DMS 273 (cell line): ENCODE results near the gene TLCD2.
"Not testable (repeated sequence)": the region's sequence is repeated elsewhere in the genome, so short reads cannot be mapped to it uniquely, and the experiment has no call there.

Source experiments
- DNase-seq: peaks from one replicate; lab custom pipeline; 2025; ENCODE audit not compliant: unreplicated experiment; lab: John Stamatoyannopoulos, UW

Gene TLCD2

GRCh38 chr17:1695365-1695764 lies 14.8 kb downstream of the TLCD2 start:
- DNase-seq, result no peak

- no peak for DNase-seq
Observed at GRCh38 chr17:1693339-1693738, 16.8 kb downstream of the TLCD2 start.

- DNase-seq, result no peak
Observed at GRCh38 chr17:1690544-1691221, 19.5 kb downstream of the TLCD2 start.

- not testable (repeated sequence) for DNase-seq
Observed at GRCh38 chr17:1688405-1688804, 21.8 kb downstream of the TLCD2 start.

GRCh38 chr17:1686086-1686485 lies 24.1 kb downstream of the TLCD2 start:
- no peak for DNase-seq

GRCh38 chr17:1684378-1685189 lies 25.6 kb downstream of the TLCD2 start, which contains the start of gene PRPF8:
Gene PRPF8, minus strand, starts transcription at chr17:1684867. Its CDS starts 296 bp downstream, at chr17:1684571.
- peak; percentile 97 for DNase-seq

- no peak for DNase-seq
Observed at GRCh38 chr17:1683459-1683858, 26.7 kb downstream of the TLCD2 start.

- DNase-seq, result no peak
Observed at GRCh38 chr17:1676401-1676800, 33.8 kb downstream of the TLCD2 start.

- DNase-seq, result no peak
Observed at GRCh38 chr17:1673041-1673785, 37.0 kb downstream of the TLCD2 start.

GRCh38 chr17:1663934-1664333 lies 46.2 kb downstream of the TLCD2 start:
- not testable (repeated sequence) for DNase-seq

- no peak for DNase-seq
Observed at GRCh38 chr17:1661045-1661444, 49.1 kb downstream of the TLCD2 start.

- no peak for DNase-seq
Observed at GRCh38 chr17:1658100-1658499, 52.1 kb downstream of the TLCD2 start.

- no peak for DNase-seq
Observed at GRCh38 chr17:1653735-1654134, 56.4 kb downstream of the TLCD2 start.

- not testable (repeated sequence) for DNase-seq
Observed at GRCh38 chr17:1652794-1653193, 57.4 kb downstream of the TLCD2 start.
